Tongue (tissue), 2 donors: Measurements from ENCODE around the gene KRTAP21-3. TPM values are rescaled to one million over a fixed set of nuclear protein-coding genes. Genes with fewer than 3 reads are reported as not detected.

ENCODE experiments used
- small RNA-seq: library from RNA; depleted of rRNA; stranded (forward); fragments of <200 nt; gene quantifications from one replicate; pipeline ENCODE3, GENCODE V24; 2014; ENCODE audit warnings: low replicate concordance
- total RNA-seq: library from RNA; depleted of rRNA; stranded (reverse); fragments of >200 nt; gene quantifications from one replicate; pipeline ENCODE4 v1.2.3, GENCODE V29; 2014

The KRTAP21-3 gene
- total RNA-seq, 1 donor from 2014 or later: not detected

Small RNA genes within 50 kb of the gene (small RNA-seq; reads per million reads assigned to genes)
- gene AP000244.1 (not detected), gene KRTAP21-3 (not detected)

Other genes with a start within 250 kb of the KRTAP21-3 start
- gene KRTAP19-1, start 238.4 kb downstream of the KRTAP21-3 start, total RNA-seq: not detected
- not detected for gene KRTAP19-2, start 231.3 kb downstream of the KRTAP21-3 start, total RNA-seq
- gene KRTAP19-3, start 226.8 kb downstream of the KRTAP21-3 start, total RNA-seq: not detected
- not detected for gene KRTAP19-4, start 221.6 kb downstream of the KRTAP21-3 start, total RNA-seq
- gene KRTAP19-5, start 216.6 kb downstream of the KRTAP21-3 start, total RNA-seq: not detected
- not detected for gene KRTAP19-6, start 176.9 kb downstream of the KRTAP21-3 start, total RNA-seq
- gene KRTAP19-7, start 157.5 kb downstream of the KRTAP21-3 start, total RNA-seq: not detected
- not detected for gene KRTAP22-2, start 128.4 kb downstream of the KRTAP21-3 start, total RNA-seq
- gene KRTAP6-3, start 126.3 kb downstream of the KRTAP21-3 start, total RNA-seq: not detected
- not detected for gene KRTAP6-2, start 119.9 kb downstream of the KRTAP21-3 start, total RNA-seq
- gene KRTAP22-1, start 117.7 kb downstream of the KRTAP21-3 start, total RNA-seq: not detected
- gene KRTAP6-1, start 104.8 kb downstream of the KRTAP21-3 start, total RNA-seq: not detected
- gene KRTAP20-1, start 102.4 kb downstream of the KRTAP21-3 start, total RNA-seq: not detected
- not detected for gene KRTAP20-4, start 98.2 kb downstream of the KRTAP21-3 start, total RNA-seq
- not detected for gene KRTAP20-2, start 83.6 kb downstream of the KRTAP21-3 start, total RNA-seq
- not detected for gene KRTAP20-3, start 75.9 kb downstream of the KRTAP21-3 start, total RNA-seq
- gene KRTAP21-2, start 28.5 kb upstream of the KRTAP21-3 start, total RNA-seq: not detected
- gene KRTAP21-1, start 36.7 kb upstream of the KRTAP21-3 start, total RNA-seq: not detected
- not detected for gene KRTAP8-1, start 94.5 kb upstream of the KRTAP21-3 start, total RNA-seq
- not detected for gene KRTAP7-1, start 111.0 kb upstream of the KRTAP21-3 start, total RNA-seq
- gene KRTAP11-1, start 162.8 kb upstream of the KRTAP21-3 start, total RNA-seq: not detected